WTC11 (cell line): Measurements from ENCODE around the gene DNASE1L2. TPM values are rescaled to one million over a fixed set of nuclear protein-coding genes. Genes with fewer than 3 reads are reported as not detected.

ENCODE experiments used
- ATAC-seq: fragments of 200-7000 bp; cut with Tn5 transposase; 2 replicates; pipeline ENCODE4 v1.10.0; 2021; ENCODE audit warnings: mild to moderate bottlenecking, moderate library complexity
- CTCF ChIA-PET: fragments of 300-600 bp; sonication (Branson Sonifier 250); formaldehyde crosslinking; loops from one replicate; lab custom pipeline; 2021; ENCODE audit warnings: antibody characterized with exemption; lab: Charles Lee
- POLR2A ChIA-PET: fragments of 350-600 bp; sonication (Branson Sonifier 250); formaldehyde crosslinking; loops from one replicate; lab custom pipeline; 2021; ENCODE audit warnings: antibody characterized with exemption; lab: Charles Lee
- DNase-seq: peaks from one replicate; pipeline ENCODE4 v3.0.0; 2021; ENCODE audit warnings: low spot score
- H3K27ac Mint-ChIP-seq: 2 replicates; pipeline ENCODE4 v1.8.0; 2021; ENCODE audit warnings: mixed read lengths
- H3K27me3 Mint-ChIP-seq: 2 replicates; pipeline ENCODE4 v1.8.0; 2021; ENCODE audit warnings: low read depth, mild to moderate bottlenecking, moderate library complexity, mixed read lengths
- H3K36me3 Mint-ChIP-seq: 2 replicates; pipeline ENCODE4 v1.8.0; 2021; ENCODE audit warnings: mixed read lengths
- H3K4me1 Mint-ChIP-seq: 2 replicates; pipeline ENCODE4 v1.8.0; 2022; ENCODE audit warnings: mixed read lengths
- H3K4me3 Mint-ChIP-seq: 2 replicates; pipeline ENCODE4 v1.8.0; 2021; ENCODE audit warnings: mild to moderate bottlenecking, moderate library complexity, mixed read lengths
- H3K9me3 Mint-ChIP-seq: 2 replicates; pipeline ENCODE4 v1.8.0; 2021; ENCODE audit warnings: mixed read lengths
- IRF2 ChIP-seq: sonication (generic); formaldehyde crosslinking; IDR thresholded peaks from 2 replicates; pipeline ENCODE4 v1.8.0; 2022; ENCODE audit warnings: low read depth, missing genetic modification reagents, borderline replicate concordance
- JUN ChIP-seq: sonication (generic); formaldehyde crosslinking; IDR thresholded peaks from 2 replicates; pipeline ENCODE4 v1.8.0; 2023; ENCODE audit warnings: mild to moderate bottlenecking, missing genetic modification reagents
- NFATC4 ChIP-seq: fragments of 250-450 bp; sonication (Bioruptor Pico); IDR thresholded peaks from 2 replicates; pipeline ENCODE4 v1.9.0; 2021; ENCODE audit warnings: mild to moderate bottlenecking
- NFE2L1 ChIP-seq: sonication (generic); formaldehyde crosslinking; IDR thresholded peaks from 2 replicates; pipeline ENCODE4 v1.8.1; 2023; ENCODE audit warnings: missing genetic modification reagents
- SP1 ChIP-seq: sonication (generic); formaldehyde crosslinking; conservative IDR thresholded peaks from 2 replicates; pipeline ENCODE4 v1.8.1; 2022; ENCODE audit warnings: missing genetic modification reagents
- TP53 ChIP-seq: sonication (generic); formaldehyde crosslinking; IDR thresholded peaks from 2 replicates; pipeline ENCODE4 v1.8.1; 2023; ENCODE audit warnings: mild to moderate bottlenecking, missing genetic modification reagents
- ZNF121 ChIP-seq: sonication (generic); formaldehyde crosslinking; IDR thresholded peaks from 2 replicates; pipeline ENCODE4 v1.8.0; 2023; ENCODE audit warnings: missing genetic modification reagents
- ZNF416 ChIP-seq: fragments of 250-450 bp; sonication (Bioruptor Pico); IDR thresholded peaks from 2 replicates; pipeline ENCODE4 v1.9.0; 2021; ENCODE audit warnings: mild to moderate bottlenecking, inconsistent platforms
- total RNA-seq: library from RNA; stranded (reverse); gene quantifications from 3 replicates; pipeline ENCODE4 v1.2.3, GENCODE V29; 2021
- TF ChIP-seq, protein P1 (sequence below): sonication (generic); formaldehyde crosslinking; IDR thresholded peaks from 2 replicates; pipeline ENCODE4 v1.8.0; 2022; ENCODE audit warnings: missing genetic modification reagents
- TF ChIP-seq, protein P2 (sequence below): sonication (generic); formaldehyde crosslinking; IDR thresholded peaks from 2 replicates; pipeline ENCODE4 v1.8.1; 2022; ENCODE audit warnings: missing genetic modification reagents, borderline replicate concordance
- TF ChIP-seq, protein P3 (sequence below): fragments of 250-450 bp; sonication (Bioruptor Pico); IDR thresholded peaks from 2 replicates; pipeline ENCODE4 v1.8.0; 2021; ENCODE audit warnings: mild to moderate bottlenecking
- TF ChIP-seq, protein P4 (sequence below): sonication (generic); formaldehyde crosslinking; conservative IDR thresholded peaks from 2 replicates; pipeline ENCODE4 v1.8.1; 2023; ENCODE audit warnings: mild to moderate bottlenecking, low read depth, missing genetic modification reagents, moderate library complexity
- TF ChIP-seq, protein P5 (sequence below): sonication (generic); formaldehyde crosslinking; IDR thresholded peaks from 2 replicates; pipeline ENCODE4 v1.8.0; 2023; ENCODE audit warnings: mild to moderate bottlenecking, missing genetic modification reagents
- TF ChIP-seq, protein P6 (sequence below): sonication (generic); formaldehyde crosslinking; IDR thresholded peaks from 2 replicates; pipeline ENCODE4 v1.8.1; 2022; ENCODE audit warnings: low read depth, mild to moderate bottlenecking, moderate library complexity, missing genetic modification reagents, borderline replicate concordance

Gene DNASE1L2
- total RNA-seq, 1 experiment from 2014 or later = 0.66 TPM

DNA sequence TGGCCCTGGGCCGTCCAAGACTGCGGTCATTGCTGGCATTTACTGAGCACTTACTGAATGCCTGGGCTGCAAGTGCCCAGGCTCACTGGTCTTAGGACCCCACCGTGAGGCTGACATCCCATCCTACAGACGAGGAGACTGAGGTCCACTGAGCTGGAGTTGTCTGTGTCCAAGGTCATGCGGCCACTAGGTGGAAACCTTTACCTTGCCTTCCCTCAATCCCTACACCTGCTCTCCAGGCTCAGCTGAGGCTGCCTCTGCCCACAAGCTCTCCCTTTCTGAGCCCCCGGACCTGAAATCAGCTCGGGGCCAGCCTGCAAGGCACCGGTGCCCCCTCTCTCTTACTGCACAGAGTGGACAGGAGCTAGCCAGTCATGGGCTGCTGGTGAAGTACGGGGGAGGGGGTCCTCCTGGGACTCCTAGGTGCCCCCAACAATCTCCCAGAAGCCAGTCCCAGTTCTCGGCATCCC is 41.4 kb upstream of the DNASE1L2 start (continued):
- peak; percentile 47; the same call in 1 of the 2 replicates for TF ChIP-seq ZNF121 (CRISPR knock-in tag)
- TF ChIP-seq, all 79 proteins: peak for 7

DNA sequence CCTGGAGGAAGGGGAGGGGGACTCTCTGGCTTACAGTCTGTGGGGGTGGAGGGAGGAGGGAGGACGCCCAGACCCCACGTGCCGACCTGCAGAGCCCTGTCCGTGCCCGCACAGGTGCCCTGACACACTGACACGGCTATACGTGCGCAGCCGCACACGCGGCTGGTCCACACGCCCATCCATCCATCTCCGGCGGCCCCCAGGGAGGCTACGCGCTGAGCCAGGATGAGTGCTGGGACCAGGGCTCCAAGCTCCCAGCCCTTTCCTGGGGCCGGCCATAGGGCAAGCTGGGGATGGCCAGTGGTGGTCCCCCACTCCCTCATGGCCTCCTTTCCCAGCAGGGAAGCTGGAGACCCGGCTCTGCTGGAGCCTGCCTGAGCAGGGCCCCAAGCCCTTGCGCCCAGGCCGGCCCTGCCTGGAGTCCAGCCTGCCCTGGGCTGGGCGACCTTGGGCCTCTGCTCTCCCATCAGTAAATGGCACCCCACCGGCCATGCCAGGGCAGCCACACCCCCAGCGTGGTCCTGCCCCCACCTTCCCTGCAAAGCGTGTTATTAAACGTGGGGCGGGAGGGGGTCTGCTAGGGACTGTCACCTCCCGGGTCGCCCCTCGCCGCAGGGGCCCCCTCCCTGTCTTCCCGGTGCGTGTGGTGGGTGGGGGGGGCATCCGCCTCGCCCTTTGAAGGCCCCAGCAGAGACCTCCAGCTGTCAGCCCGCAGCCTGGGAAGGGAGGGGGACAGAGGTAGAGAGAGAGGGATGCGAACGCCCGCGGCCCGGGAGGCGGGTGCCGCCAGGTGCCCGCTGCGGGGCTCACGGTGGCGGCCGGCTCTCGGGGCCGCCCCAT is 40.7 kb upstream of the DNASE1L2 start:
- H3K4me1 Mint-ChIP-seq = peaks cover 4% of the 10 kb centered on the region; the same call in 1 of the 2 replicates
- peaks cover 34% of the 10 kb centered on the region for H3K27me3 Mint-ChIP-seq
- POLR2A ChIA-PET = interaction anchor here (0.6 to 1.9 kb wide), 4 partner anchors 15 to 56 kb away, joined by 3 to 12 read pairs (median 4); partner anchors contain the start of genes BRICD5, ECI1 and PGP
- DNase-seq (no peak), ATAC-seq (peak; percentile 21)
- peak overlapping the region; percentile 66 for H3K4me3 Mint-ChIP-seq
- no peaks in the 10 kb centered on the region for H3K9me3 Mint-ChIP-seq
- CTCF ChIA-PET = interaction anchor here (0.5 to 3.5 kb wide), 51 partner anchors 8 to 356 kb away, joined by 3 to 62 read pairs (median 4); partner anchors contain the start of genes AMDHD2, BRICD5, CCNF and CEMP1
- no peaks in the 10 kb centered on the region for H3K36me3 Mint-ChIP-seq
- no peak overlapping the region for H3K27ac Mint-ChIP-seq
- TF ChIP-seq ZNF121 (CRISPR knock-in tag) = no peak
- 0 out of 2 replicates have a peak, but pooled peaks have one; percentile 20 for TF ChIP-seq ZNF416

DNA sequence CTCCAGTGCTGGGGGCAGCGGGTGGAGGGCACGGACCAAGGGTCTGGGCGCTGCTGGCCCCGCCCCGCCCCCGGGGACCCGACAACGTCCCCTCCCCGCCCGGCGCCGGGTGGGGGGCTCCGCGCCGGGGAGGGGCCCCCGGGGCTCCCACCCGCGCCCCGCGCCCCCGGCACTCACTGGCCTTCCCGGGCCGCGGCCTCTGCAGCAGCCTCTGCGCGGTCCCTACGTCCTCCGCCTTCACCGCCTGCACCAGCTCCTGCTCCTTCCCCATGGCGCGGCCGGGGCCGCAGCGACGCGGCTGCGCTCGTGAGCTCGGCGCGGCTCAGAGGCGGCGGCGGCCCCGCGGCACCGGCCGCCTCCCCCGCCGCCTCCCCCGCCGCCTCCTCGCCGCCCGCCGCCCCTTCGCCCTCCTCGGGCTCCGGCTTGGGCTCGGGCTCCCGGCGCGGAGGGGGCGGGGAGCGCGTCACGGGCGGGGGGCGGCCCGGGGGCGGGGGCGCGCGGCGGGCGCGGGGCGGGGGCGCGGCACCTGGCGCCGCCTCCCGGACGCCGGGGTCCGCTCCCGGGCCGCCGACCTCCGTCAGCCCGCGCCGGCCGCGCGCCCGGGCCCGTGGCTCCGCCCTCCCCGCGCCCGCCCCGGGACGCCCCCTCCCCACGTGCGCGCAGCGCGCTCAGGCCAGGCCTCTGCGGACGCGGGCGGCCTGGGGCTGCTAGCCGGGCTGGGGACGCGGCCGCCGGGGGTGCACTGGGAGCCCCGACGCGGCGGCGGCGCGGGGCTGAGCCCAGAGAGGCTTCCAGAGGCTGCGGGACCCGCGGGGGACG is 39.9 kb upstream of the DNASE1L2 start, which contains the start of gene CASKIN1:
Gene CASKIN1, minus strand, starts transcription at position 444 of the 819 bp plus-strand sequence. Its CDS starts 173 bp downstream, at position 271.
- Mint-ChIP-seq H3K27ac (no peak within 1 kb of the TSS), H3K36me3 (no peaks in the 10 kb centered on the region), H3K4me3 (peak within 1 kb of the TSS; percentile 66), H3K27me3 (peaks cover 39% of the 10 kb centered on the region), H3K9me3 (no peaks in the 10 kb centered on the region), H3K4me1 (peaks cover 4% of the 10 kb centered on the region; the same call in 1 of the 2 replicates)
- ChIA-PET POLR2A (interaction anchor here (0.6 to 1.9 kb wide), 2 partner anchors 15 to 41 kb away, joined by 3 to 5 read pairs; partner anchors contain the start of gene BRICD5), CTCF (interaction anchor here (0.6 to 3.5 kb wide), 12 partner anchors 7 to 355 kb away, joined by 3 to 62 read pairs (median 12); partner anchors contain the start of genes DNASE1L2, E4F1, ECI1 and MLST8)
- ATAC-seq (peak; percentile 34), DNase-seq (no peak)
- TF ChIP-seq NFATC4 (CRISPR knock-in tag) (no peak), NFE2L1 (CRISPR knock-in tag) (no peak), JUN (CRISPR knock-in tag) (no peak), SP1 (CRISPR knock-in tag) (0 out of 2 replicates have a peak, but pooled peaks have one; percentile 26), IRF2 (CRISPR knock-in tag) (no peak), TP53 (CRISPR knock-in tag) (no peak)
- TF ChIP-seq, protein P1, sequence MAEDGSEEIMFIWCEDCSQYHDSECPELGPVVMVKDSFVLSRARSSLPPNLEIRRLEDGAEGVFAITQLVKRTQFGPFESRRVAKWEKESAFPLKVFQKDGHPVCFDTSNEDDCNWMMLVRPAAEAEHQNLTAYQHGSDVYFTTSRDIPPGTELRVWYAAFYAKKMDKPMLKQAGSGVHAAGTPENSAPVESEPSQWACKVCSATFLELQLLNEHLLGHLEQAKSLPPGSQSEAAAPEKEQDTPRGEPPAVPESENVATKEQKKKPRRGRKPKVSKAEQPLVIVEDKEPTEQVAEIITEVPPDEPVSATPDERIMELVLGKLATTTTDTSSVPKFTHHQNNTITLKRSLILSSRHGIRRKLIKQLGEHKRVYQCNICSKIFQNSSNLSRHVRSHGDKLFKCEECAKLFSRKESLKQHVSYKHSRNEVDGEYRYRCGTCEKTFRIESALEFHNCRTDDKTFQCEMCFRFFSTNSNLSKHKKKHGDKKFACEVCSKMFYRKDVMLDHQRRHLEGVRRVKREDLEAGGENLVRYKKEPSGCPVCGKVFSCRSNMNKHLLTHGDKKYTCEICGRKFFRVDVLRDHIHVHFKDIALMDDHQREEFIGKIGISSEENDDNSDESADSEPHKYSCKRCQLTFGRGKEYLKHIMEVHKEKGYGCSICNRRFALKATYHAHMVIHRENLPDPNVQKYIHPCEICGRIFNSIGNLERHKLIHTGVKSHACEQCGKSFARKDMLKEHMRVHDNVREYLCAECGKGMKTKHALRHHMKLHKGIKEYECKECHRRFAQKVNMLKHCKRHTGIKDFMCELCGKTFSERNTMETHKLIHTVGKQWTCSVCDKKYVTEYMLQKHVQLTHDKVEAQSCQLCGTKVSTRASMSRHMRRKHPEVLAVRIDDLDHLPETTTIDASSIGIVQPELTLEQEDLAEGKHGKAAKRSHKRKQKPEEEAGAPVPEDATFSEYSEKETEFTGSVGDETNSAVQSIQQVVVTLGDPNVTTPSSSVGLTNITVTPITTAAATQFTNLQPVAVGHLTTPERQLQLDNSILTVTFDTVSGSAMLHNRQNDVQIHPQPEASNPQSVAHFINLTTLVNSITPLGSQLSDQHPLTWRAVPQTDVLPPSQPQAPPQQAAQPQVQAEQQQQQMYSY (CRISPR knock-in tag) = no peak
- TF ChIP-seq, protein P2, sequence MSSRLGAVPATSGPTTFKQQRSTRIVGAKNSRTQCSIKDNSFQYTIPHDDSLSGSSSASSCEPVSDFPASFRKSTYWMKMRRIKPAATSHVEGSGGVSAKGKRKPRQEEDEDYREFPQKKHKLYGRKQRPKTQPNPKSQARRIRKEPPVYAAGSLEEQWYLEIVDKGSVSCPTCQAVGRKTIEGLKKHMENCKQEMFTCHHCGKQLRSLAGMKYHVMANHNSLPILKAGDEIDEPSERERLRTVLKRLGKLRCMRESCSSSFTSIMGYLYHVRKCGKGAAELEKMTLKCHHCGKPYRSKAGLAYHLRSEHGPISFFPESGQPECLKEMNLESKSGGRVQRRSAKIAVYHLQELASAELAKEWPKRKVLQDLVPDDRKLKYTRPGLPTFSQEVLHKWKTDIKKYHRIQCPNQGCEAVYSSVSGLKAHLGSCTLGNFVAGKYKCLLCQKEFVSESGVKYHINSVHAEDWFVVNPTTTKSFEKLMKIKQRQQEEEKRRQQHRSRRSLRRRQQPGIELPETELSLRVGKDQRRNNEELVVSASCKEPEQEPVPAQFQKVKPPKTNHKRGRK (CRISPR knock-in tag) = no peak
- TF ChIP-seq, protein P3, sequence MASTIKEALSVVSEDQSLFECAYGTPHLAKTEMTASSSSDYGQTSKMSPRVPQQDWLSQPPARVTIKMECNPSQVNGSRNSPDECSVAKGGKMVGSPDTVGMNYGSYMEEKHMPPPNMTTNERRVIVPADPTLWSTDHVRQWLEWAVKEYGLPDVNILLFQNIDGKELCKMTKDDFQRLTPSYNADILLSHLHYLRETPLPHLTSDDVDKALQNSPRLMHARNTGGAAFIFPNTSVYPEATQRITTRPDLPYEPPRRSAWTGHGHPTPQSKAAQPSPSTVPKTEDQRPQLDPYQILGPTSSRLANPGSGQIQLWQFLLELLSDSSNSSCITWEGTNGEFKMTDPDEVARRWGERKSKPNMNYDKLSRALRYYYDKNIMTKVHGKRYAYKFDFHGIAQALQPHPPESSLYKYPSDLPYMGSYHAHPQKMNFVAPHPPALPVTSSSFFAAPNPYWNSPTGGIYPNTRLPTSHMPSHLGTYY (CRISPR knock-in tag) = no peak
- TF ChIP-seq, protein P4, sequence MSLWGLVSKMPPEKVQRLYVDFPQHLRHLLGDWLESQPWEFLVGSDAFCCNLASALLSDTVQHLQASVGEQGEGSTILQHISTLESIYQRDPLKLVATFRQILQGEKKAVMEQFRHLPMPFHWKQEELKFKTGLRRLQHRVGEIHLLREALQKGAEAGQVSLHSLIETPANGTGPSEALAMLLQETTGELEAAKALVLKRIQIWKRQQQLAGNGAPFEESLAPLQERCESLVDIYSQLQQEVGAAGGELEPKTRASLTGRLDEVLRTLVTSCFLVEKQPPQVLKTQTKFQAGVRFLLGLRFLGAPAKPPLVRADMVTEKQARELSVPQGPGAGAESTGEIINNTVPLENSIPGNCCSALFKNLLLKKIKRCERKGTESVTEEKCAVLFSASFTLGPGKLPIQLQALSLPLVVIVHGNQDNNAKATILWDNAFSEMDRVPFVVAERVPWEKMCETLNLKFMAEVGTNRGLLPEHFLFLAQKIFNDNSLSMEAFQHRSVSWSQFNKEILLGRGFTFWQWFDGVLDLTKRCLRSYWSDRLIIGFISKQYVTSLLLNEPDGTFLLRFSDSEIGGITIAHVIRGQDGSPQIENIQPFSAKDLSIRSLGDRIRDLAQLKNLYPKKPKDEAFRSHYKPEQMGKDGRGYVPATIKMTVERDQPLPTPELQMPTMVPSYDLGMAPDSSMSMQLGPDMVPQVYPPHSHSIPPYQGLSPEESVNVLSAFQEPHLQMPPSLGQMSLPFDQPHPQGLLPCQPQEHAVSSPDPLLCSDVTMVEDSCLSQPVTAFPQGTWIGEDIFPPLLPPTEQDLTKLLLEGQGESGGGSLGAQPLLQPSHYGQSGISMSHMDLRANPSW = no peak
- TF ChIP-seq, protein P5, sequence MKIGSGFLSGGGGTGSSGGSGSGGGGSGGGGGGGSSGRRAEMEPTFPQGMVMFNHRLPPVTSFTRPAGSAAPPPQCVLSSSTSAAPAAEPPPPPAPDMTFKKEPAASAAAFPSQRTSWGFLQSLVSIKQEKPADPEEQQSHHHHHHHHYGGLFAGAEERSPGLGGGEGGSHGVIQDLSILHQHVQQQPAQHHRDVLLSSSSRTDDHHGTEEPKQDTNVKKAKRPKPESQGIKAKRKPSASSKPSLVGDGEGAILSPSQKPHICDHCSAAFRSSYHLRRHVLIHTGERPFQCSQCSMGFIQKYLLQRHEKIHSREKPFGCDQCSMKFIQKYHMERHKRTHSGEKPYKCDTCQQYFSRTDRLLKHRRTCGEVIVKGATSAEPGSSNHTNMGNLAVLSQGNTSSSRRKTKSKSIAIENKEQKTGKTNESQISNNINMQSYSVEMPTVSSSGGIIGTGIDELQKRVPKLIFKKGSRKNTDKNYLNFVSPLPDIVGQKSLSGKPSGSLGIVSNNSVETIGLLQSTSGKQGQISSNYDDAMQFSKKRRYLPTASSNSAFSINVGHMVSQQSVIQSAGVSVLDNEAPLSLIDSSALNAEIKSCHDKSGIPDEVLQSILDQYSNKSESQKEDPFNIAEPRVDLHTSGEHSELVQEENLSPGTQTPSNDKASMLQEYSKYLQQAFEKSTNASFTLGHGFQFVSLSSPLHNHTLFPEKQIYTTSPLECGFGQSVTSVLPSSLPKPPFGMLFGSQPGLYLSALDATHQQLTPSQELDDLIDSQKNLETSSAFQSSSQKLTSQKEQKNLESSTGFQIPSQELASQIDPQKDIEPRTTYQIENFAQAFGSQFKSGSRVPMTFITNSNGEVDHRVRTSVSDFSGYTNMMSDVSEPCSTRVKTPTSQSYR (CRISPR knock-in tag) = no peak
- TF ChIP-seq, protein P6, sequence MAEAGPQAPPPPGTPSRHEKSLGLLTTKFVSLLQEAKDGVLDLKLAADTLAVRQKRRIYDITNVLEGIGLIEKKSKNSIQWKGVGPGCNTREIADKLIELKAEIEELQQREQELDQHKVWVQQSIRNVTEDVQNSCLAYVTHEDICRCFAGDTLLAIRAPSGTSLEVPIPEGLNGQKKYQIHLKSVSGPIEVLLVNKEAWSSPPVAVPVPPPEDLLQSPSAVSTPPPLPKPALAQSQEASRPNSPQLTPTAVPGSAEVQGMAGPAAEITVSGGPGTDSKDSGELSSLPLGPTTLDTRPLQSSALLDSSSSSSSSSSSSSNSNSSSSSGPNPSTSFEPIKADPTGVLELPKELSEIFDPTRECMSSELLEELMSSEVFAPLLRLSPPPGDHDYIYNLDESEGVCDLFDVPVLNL (CRISPR knock-in tag) = no peak
